ENCODE data around the gene CENPQ.

Gene CENPQ

GRCh38 chr6:49504666-49505065 is 41.5 kb downstream of the CENPQ start:
- DNase-seq (ENCODE audit: low read depth) = no peak

- DNase-seq (ENCODE audit: low read depth) = no peak
These were observed 43.5 kb downstream of the CENPQ start for GRCh38 chr6:49506569-49507111.

GRCh38 chr6:49509342-49509741 is 46.2 kb downstream of the CENPQ start:
- no peak for DNase-seq (ENCODE audit: low read depth)

- DNase-seq (ENCODE audit: low read depth) = no peak
These were observed 50.2 kb downstream of the CENPQ start for GRCh38 chr6:49513153-49513989.

DNA sequence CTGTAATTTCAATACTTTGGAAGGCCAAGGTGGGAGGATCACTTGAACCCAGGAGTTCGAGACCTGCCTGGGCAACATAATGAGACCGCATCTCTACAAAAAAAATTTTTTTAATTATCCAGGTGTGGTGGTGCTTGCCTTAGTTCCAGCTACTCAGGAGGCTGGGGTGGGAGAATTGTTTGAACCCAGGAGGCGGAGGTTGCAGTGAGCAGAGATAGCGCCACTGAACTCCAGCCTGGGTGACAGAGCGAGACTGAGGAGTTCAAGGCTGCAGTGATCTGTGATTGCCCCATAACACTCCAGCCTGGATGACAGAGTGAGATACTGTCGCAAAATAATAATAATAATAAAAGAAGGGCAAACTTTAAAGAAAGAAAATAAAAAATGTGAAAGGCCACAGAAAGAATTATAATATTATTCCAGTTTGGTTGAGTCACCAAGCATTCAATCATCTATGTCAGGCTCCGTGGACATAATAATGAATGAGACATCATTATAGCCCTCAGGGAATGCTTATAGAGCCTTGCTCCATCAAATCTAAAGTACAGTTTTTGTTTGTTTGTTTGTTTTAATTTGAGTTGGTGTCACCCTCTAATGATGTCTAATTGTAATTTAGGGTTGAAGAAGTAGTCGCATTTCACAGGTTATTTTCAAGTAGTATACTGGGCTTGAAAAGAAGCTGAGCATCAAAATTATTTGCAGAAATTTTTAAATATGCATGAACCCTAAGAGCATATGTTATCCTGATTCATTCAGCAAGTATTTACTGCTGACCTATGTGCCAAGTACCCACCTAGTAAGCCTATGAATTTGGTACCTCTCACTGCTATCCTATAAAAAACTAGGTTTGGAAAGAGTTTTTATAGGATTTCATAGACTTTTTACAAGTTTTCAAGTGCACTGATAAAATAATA is 51.7 kb downstream of the CENPQ start:
- DNase-seq (ENCODE audit: low read depth) = no peak

GRCh38 chr6:49515485-49516146 is 52.4 kb downstream of the CENPQ start:
- DNase-seq (ENCODE audit: low read depth) = no peak

DNA sequence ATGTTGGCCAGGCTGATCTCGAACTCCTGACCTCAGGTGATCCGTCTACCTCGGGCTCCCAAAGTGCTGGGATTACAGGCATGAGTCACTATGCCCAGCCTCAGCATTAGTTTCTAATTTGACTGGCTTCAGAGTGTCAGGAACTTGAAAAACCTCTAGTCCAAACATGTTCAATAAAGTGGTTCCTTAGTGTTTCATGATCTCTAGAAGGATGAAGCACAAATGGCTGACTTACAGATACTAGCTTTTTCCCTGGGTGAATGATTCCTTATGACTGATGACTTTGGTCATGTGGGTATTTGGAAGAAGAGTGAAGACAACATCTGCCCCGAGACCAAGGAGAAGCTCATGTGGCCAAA is 53.0 kb downstream of the CENPQ start:
- no peak for DNase-seq (ENCODE audit: low read depth)

DNA sequence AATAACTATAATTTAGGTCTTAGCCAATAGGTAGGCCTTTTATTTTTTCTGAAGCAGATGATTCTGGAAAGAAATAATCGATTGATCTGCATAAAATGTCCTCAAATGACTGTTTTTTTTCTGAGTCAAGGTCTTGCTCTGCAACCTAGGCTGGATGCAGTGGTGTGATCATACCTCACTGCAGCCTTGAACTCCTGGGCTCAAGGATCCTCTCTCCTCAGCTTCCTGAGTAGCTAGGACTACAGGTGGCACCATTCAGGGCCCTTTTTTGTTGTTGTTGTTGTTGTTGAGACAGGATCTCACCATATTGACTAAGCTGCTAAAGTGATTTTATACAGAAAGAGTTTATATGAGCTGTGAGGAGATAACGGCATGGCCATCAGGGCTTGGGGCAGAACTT is 54.7 kb downstream of the CENPQ start:
- no peak for DNase-seq (ENCODE audit: low read depth)

- DNase-seq (ENCODE audit: low read depth) = no peak
These were observed 56.5 kb downstream of the CENPQ start for GRCh38 chr6:49519660-49520059.

DNA sequence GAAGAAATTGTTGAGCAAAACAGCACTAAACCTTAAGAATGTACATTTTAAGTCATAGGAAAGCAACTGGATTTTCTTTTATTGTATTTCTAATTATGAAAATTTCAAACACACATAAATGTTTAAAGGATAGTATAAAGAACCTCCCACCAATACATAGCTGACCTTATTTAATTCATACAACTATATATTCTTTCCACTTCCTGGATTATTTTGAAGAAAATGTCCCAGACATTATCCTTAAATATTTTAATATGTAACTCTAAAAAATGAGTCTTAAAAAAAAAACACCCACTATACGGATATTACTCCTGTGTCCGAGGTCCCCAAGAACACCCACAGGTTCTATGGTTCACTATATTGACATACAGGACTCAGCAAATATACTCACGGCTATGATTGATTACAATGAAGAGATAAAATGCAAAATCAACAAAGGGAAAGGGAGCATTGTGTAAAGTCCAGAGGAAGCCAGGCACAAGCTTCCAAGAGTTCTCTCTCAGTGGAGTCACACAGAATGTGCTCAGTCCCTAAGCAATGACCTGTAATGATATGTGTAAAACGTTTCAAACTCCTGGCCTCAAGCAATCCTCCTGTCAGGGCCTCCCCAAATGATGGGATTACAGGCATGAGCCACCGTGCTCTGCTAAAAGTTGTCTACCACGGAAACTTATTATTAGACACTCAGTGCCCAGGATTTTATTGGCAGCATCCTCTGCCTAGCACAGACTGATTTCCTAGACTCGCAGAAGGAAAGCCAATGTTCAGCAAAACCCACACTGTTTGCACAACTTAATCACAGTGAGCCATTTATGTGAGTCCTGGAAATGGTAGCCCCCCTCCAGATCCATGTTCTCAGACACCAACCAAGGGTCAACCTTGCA is 59.8 kb downstream of the CENPQ start:
- no peak for DNase-seq (ENCODE audit: low read depth)

DNA sequence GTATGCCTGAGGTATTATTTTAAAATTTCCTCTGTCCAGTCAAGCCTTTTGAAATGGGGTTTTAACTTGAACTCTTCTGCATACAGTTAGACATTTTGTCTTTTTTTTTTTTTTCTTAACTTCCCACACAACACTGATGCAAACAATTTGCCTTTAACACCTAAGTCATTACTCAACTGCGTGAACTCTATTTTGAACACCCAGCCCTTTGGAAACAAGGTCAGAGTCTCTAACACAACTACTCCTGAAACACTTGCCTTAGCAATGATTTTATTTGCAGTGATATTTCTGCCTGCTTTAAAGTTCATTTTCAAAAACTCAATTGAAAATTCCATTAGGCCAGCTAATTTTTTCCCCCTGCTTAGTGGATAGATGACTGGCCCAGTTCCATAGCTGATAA is 60.7 kb downstream of the CENPQ start:
- no peak for DNase-seq (ENCODE audit: low read depth)

DNA sequence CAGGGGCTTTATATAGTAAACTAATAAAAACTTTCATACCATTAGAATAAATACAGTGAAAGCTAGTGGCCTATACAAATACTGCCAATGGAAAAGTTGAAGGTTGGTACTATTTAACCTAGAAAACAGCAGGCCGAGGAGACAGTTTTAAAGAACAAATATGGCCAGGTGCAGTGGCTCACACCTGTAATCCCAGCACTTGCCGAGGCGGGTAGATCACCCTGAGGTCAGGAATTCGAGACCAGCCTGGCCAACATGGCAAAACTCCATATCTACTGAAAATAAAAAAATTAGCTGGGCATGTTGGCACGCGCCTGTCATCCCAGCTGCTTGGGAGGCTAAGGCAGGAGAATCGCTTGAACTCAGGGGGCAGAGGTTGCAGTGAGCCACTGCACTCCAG is 61.4 kb downstream of the CENPQ start:
- no peak for DNase-seq (ENCODE audit: low read depth)

GRCh38 chr6:49526598-49526997 is 63.4 kb downstream of the CENPQ start:
- no peak for DNase-seq (ENCODE audit: low read depth)

DNA sequence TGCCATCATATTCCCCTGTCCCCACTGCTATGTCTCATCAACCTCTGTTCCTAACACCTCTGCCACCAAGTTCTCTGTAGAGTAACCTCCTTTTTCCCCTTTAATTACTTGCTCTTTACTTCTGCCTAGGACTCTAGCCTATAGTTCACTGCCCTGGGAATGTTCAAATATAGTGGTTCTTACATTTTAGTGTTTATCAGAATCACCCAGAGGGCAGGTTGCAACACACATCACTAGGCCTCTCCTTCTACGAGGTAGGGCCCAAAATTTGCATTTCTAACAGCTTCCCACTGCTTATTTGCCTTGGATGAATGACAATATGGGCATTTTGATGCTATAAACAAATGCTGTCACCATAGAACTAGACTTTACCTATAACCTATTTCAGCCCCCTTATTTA is 64.2 kb downstream of the CENPQ start:
- DNase-seq (ENCODE audit: low read depth) = no peak

- no peak for DNase-seq (ENCODE audit: low read depth)
These were observed 65.4 kb downstream of the CENPQ start for GRCh38 chr6:49528571-49528970.

GRCh38 chr6:49530141-49530776 is 67.1 kb downstream of the CENPQ start:
- DNase-seq (ENCODE audit: low read depth) = no peak

DNA sequence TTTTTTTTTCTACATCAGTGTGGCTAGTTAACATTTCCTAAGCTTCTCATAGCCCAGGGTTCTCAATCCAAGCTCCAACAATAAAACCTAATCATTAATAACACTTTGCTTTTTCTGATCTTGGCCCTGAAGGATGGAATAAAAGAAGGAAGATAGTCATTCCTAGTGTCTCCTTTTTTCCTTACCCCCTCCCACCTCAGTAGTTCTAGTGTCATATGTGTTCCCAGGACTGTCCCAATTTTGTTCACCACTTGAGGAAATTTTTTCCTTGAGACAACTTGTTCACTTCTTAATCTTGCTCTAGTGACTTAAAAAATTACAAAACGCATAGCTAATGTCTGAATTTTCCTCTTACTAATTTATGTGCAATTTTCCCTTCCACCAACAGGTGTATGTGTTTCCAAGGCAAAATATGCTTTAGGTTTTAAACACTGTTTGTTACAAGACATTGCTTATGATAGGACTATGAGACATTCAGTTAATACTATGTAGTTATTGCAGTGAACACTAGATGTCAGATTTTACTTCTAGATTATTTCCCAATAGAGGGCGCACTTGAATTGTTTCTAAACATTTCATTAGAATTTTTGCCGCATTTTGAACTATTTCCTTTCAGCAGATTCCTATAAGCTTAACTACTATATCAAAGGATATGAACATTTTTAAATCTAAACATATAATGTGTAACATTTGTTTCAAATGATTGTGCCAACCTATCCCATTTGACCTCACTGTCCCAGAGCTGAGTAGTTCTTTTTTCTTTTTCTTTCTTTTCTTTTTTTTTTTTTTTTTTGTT is 68.8 kb downstream of the CENPQ start:
- DNase-seq (ENCODE audit: low read depth) = no peak

DNA sequence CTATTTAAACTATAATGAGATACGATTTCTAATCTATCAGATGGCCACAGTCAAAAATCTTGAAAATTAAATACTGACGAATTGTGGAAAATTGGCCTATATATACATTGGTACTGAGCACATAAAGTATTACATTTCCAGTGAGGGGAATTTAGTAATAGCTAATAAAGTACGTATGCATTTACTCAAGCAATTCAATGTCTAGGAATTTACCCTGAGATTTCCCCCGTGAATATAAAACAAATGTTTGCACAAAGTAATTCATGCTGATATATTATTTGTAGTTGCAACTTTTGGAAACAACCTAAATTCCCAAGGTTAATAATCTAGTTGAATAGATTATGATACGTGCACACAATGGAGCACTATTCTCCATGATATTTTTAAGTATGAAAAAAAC is 72.6 kb downstream of the CENPQ start:
- no peak for DNase-seq (ENCODE audit: low read depth)

- no peak for DNase-seq (ENCODE audit: low read depth)
These were observed 75.9 kb downstream of the CENPQ start for GRCh38 chr6:49539102-49539501.

DNA sequence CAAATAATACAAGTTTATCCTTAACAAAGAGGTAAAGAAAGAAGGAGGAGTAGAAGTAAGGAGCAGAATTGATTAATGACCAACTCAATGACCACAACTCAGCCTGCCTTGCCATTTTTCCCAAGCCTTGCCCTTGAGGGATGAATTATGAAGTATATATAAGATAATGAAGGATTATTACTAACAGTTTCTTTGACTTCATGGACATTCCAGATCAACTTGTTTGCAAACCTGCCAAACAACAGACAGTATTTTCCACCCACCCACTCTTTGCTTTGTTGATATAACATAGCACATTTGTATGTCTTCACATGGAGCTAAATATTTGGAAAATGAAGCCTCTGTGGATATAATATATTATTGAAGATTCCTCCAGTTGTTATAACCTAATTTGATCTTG is 77.4 kb downstream of the CENPQ start:
- no peak for DNase-seq (ENCODE audit: low read depth)
